Testis (tissue), 2 donors: ENCODE results near the gene ERGIC3.

Experiments
- CTCF ChIP-seq, 3 experiments: fragments of 450-650 bp in 2 of 3; fragments of 200-600 bp in 1 of 3; sonication (generic) in 1 of 3; IDR thresholded peaks; one replicate each; pipeline ENCODE4 v1.5.1; 2016 to 2019; ENCODE audit warnings: antibody characterized with exemption in 3 of 3, mild to moderate bottlenecking in 2 of 3, moderate library complexity in 1 of 3
- POLR2A ChIP-seq: fragments of 450-650 bp; IDR thresholded peaks from one replicate; pipeline ENCODE4 v1.6.1; 2017; ENCODE audit warnings: antibody characterized with exemption, mild to moderate bottlenecking, moderate library complexity

- TF ChIP-seq CTCF (IDR thresholded peaks at IDR 0.05) (no peak), POLR2A (no peak)
Observed at GRCh38 chr20:35599776-35600120, 57.9 kb downstream of the ERGIC3 start.
